ENCODE measurements around the gene FAM3A. TPM values are rescaled to one million over a fixed set of nuclear protein-coding genes. Genes with fewer than 3 reads are reported as not detected.

Gene FAM3A
- total RNA-seq, 2 experiments from 2014 or later = 16.4 to 21.9 TPM

GRCh38 chrX:154529206-154529612, 13.2 kb upstream of the FAM3A start:
- TF ChIP-seq CTCF (conservative IDR thresholded peaks at IDR 0.05; ENCODE audit: low read length) (no peak), EZH2phosphoT487 (IDR thresholded peaks at IDR 0.05; ENCODE audit: borderline replicate concordance, low read depth, low read length) (no peak)
- Histone ChIP-seq H3K27ac (ENCODE audit: low read depth, low read length, poor library complexity, severe bottlenecking) (no peak overlapping the region), H4K20me1 (ENCODE audit: insufficient read depth, low read length) (no peaks in the 10 kb centered on the region), H3K9me3 (ENCODE audit: low read length) (no peaks in the 10 kb centered on the region), H3K79me2 (ENCODE audit: insufficient read depth, low read depth, low read length) (no peaks in the 10 kb centered on the region), H3K4me2 (ENCODE audit: low read length) (no peak overlapping the region), H3K36me3 (ENCODE audit: insufficient read depth, low read length) (peaks cover 8% of the 10 kb centered on the region; the same call in 1 of the 2 replicates), H3K9me2 (ENCODE audit: insufficient read depth, low read length) (no peaks in the 10 kb centered on the region), H3K4me1 (ENCODE audit: insufficient read depth, low read length, poor library complexity, severe bottlenecking) (peaks cover 12% of the 10 kb centered on the region), H3K4me3 (ENCODE audit: low read depth, low read length, poor library complexity, severe bottlenecking) (no peak overlapping the region), H2AFZ (ENCODE audit: low read length) (no peak overlapping the region)
- ChIA-PET CTCF (ENCODE audit: unreplicated experiment) (no interaction called here), POLR2A (interaction anchor here (0.6 kb wide), 1 partner anchor 578 kb away, joined by 3 read pairs; no protein-coding TSS in a partner anchor)
- no peak for DNase-seq (ENCODE audit: low spot score)
- intact Hi-C loops (cut with micrococcal nuclease; ENCODE audit: unreplicated experiment) = loop anchor here (5.0 kb wide), 1 partner anchor 42 kb away; the partner anchor contains the start of gene UBL4A
- no TSS peak for BruUV-seq (replicated peaks)

GRCh38 chrX:154526901-154527675, 11.1 kb upstream of the FAM3A start:
- Histone ChIP-seq H3K4me2 (ENCODE audit: low read length) (peak overlapping the region; percentile 83), H3K4me3 (ENCODE audit: low read depth, low read length, poor library complexity, severe bottlenecking) (peak overlapping the region; percentile 62), H3K9me3 (ENCODE audit: low read length) (no peaks in the 10 kb centered on the region), H3K4me1 (ENCODE audit: insufficient read depth, low read length, poor library complexity, severe bottlenecking) (peaks cover 12% of the 10 kb centered on the region), H3K79me2 (ENCODE audit: insufficient read depth, low read depth, low read length) (no peaks in the 10 kb centered on the region), H4K20me1 (ENCODE audit: insufficient read depth, low read length) (no peaks in the 10 kb centered on the region), H3K36me3 (ENCODE audit: insufficient read depth, low read length) (no peaks in the 10 kb centered on the region), H2AFZ (ENCODE audit: low read length) (peak overlapping the region; percentile 72), H3K27ac (ENCODE audit: low read depth, low read length, poor library complexity, severe bottlenecking) (peak overlapping the region; percentile 66), H3K9me2 (ENCODE audit: insufficient read depth, low read length) (no peaks in the 10 kb centered on the region)
- TF ChIP-seq CTCF (conservative IDR thresholded peaks at IDR 0.05; ENCODE audit: low read length) (peak; percentile 64), EZH2phosphoT487 (IDR thresholded peaks at IDR 0.05; ENCODE audit: borderline replicate concordance, low read depth, low read length) (no peak)
- ChIA-PET POLR2A (interaction anchor here (0.6 to 1.4 kb wide), 6 partner anchors 26 to 129 kb away, joined by 3 to 12 read pairs (median 3); partner anchors contain the start of genes RPL10 and SLC10A3), CTCF (ENCODE audit: unreplicated experiment) (interaction anchor here (0.6 to 0.8 kb wide), 2 partner anchors 10 to 195 kb away, joined by 3 read pairs; partner anchors contain the start of gene FAM3A)
- intact Hi-C loops (cut with micrococcal nuclease; ENCODE audit: unreplicated experiment) = loop anchor here (5.0 kb wide), 1 partner anchor 40 kb away; the partner anchor contains the start of gene UBL4A
- peak; percentile 80 for DNase-seq (ENCODE audit: low spot score)
- BruUV-seq (replicated peaks) = no TSS peak
